ENCODE measurements around the gene XYLT1.

The XYLT1 gene

GRCh38 chr16:17411263-17411662, 59.5 kb downstream of the XYLT1 start:
- TF ChIP-seq USF1 (IDR thresholded peaks at IDR 0.05) (no peak), TCF12 (IDR thresholded peaks at IDR 0.05; ENCODE audit: low read depth) (no peak), EP300 (IDR thresholded peaks at IDR 0.05; ENCODE audit: borderline replicate concordance) (no peak), YY1 (IDR thresholded peaks at IDR 0.05; ENCODE audit: low read depth) (no peak), EGR1 (IDR thresholded peaks at IDR 0.05) (no peak), CEBPB (IDR thresholded peaks at IDR 0.05) (no peak), FOXM1 (IDR thresholded peaks at IDR 0.05; ENCODE audit: borderline replicate concordance, low read depth) (no peak), NFIC (IDR thresholded peaks at IDR 0.05) (no peak), TEAD4 (IDR thresholded peaks at IDR 0.05) (no peak), CREB1 (IDR thresholded peaks at IDR 0.05; ENCODE audit: low read depth) (no peak), ZBTB7A (IDR thresholded peaks at IDR 0.05; ENCODE audit: low read depth) (no peak), REST (IDR thresholded peaks at IDR 0.05; ENCODE audit: low read depth) (no peak), MAX (IDR thresholded peaks at IDR 0.05) (no peak), TAF1 (IDR thresholded peaks at IDR 0.05; ENCODE audit: low read depth) (no peak), RAD21 (IDR thresholded peaks at IDR 0.05; ENCODE audit: low read depth) (no peak)

- TF ChIP-seq ZBTB7A (IDR thresholded peaks at IDR 0.05; ENCODE audit: low read depth) (no peak), REST (IDR thresholded peaks at IDR 0.05; ENCODE audit: low read depth) (no peak), NFIC (IDR thresholded peaks at IDR 0.05) (no peak), TEAD4 (IDR thresholded peaks at IDR 0.05) (no peak), YY1 (IDR thresholded peaks at IDR 0.05; ENCODE audit: low read depth) (no peak), TAF1 (IDR thresholded peaks at IDR 0.05; ENCODE audit: low read depth) (no peak), CREB1 (IDR thresholded peaks at IDR 0.05; ENCODE audit: low read depth) (no peak)
Measured at GRCh38 chr16:17409894-17410293, 60.9 kb downstream of the XYLT1 start.

- TF ChIP-seq CEBPB (IDR thresholded peaks at IDR 0.05), result no peak
- no peak for TF ChIP-seq TCF12 (IDR thresholded peaks at IDR 0.05; ENCODE audit: low read depth)
- TF ChIP-seq REST (IDR thresholded peaks at IDR 0.05; ENCODE audit: low read depth), result no peak
- TF ChIP-seq TEAD4 (IDR thresholded peaks at IDR 0.05), result no peak
- TF ChIP-seq CREB1 (IDR thresholded peaks at IDR 0.05; ENCODE audit: low read depth), result no peak
- TF ChIP-seq TAF1 (IDR thresholded peaks at IDR 0.05; ENCODE audit: low read depth), result no peak
- no peak for TF ChIP-seq FOXM1 (IDR thresholded peaks at IDR 0.05; ENCODE audit: borderline replicate concordance, low read depth)
- no peak for TF ChIP-seq EP300 (IDR thresholded peaks at IDR 0.05; ENCODE audit: borderline replicate concordance)
- no peak for TF ChIP-seq RAD21 (IDR thresholded peaks at IDR 0.05; ENCODE audit: low read depth)
- no peak for TF ChIP-seq EGR1 (IDR thresholded peaks at IDR 0.05)
- TF ChIP-seq YY1 (IDR thresholded peaks at IDR 0.05; ENCODE audit: low read depth), result no peak
- TF ChIP-seq MAX (IDR thresholded peaks at IDR 0.05), result no peak
- no peak for TF ChIP-seq ZBTB7A (IDR thresholded peaks at IDR 0.05; ENCODE audit: low read depth)
- TF ChIP-seq NFIC (IDR thresholded peaks at IDR 0.05), result no peak
- TF ChIP-seq USF1 (IDR thresholded peaks at IDR 0.05), result no peak
Measured at GRCh38 chr16:17408955-17409441, 61.8 kb downstream of the XYLT1 start.

GRCh38 chr16:17408296-17408695, 62.5 kb downstream of the XYLT1 start:
- TF ChIP-seq USF1 (IDR thresholded peaks at IDR 0.05) (no peak), EGR1 (IDR thresholded peaks at IDR 0.05) (no peak), NFIC (IDR thresholded peaks at IDR 0.05) (no peak), REST (IDR thresholded peaks at IDR 0.05; ENCODE audit: low read depth) (no peak), ZBTB7A (IDR thresholded peaks at IDR 0.05; ENCODE audit: low read depth) (no peak), TCF12 (IDR thresholded peaks at IDR 0.05; ENCODE audit: low read depth) (no peak), CEBPB (IDR thresholded peaks at IDR 0.05) (no peak), TEAD4 (IDR thresholded peaks at IDR 0.05) (no peak), TAF1 (IDR thresholded peaks at IDR 0.05; ENCODE audit: low read depth) (no peak), CREB1 (IDR thresholded peaks at IDR 0.05; ENCODE audit: low read depth) (no peak), YY1 (IDR thresholded peaks at IDR 0.05; ENCODE audit: low read depth) (no peak), MAX (IDR thresholded peaks at IDR 0.05) (no peak), FOXM1 (IDR thresholded peaks at IDR 0.05; ENCODE audit: borderline replicate concordance, low read depth) (no peak), RAD21 (IDR thresholded peaks at IDR 0.05; ENCODE audit: low read depth) (no peak), EP300 (IDR thresholded peaks at IDR 0.05; ENCODE audit: borderline replicate concordance) (no peak)

Measured in Ishikawa (cell line).